Amniotic stem cell (primary cell): ENCODE data around the gene SLAMF6.

Experiments used
- DNase-seq: peaks from one replicate; lab custom pipeline; 2025; lab: John Stamatoyannopoulos, UW

SLAMF6 gene

DNA sequence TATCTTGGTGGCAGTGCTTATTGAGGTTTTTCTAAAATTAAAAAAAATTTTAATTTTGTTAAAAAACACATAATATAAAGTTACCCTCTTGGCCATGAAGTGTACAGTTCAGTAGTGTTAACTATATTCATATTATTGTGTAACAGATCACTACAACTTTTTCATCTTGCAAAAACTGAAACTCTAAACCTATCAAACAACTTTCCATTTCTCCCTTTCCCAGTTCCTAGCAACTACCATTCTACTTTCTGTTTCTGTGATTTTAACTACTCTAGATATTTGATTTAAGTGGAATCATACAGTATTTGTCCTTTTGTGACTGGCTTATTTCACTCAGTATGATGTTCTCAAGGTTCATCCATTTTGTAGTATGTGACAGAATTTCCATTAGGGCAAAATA is 55.5 kb downstream of the SLAMF6 start:
- no peak for DNase-seq

DNA sequence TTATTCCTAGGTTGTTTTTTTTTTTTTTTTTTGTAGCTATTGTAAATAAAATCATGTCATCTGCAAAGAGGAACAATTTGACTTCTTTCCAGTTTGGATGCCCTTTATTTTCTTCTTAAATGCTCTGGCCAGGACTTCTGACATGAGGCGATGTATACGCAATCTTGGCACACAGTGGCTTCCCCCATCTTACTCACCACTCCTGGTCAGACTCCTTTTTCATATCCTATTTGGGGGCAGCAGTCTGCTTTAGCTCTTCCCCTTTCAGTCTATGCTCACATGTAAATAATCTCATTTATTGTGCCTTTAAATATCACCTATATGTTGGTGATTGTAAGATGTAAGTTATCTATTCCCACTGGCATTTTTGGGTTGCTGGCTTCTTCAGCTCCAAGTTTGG is 56.1 kb downstream of the SLAMF6 start:
- no peak for DNase-seq

DNA sequence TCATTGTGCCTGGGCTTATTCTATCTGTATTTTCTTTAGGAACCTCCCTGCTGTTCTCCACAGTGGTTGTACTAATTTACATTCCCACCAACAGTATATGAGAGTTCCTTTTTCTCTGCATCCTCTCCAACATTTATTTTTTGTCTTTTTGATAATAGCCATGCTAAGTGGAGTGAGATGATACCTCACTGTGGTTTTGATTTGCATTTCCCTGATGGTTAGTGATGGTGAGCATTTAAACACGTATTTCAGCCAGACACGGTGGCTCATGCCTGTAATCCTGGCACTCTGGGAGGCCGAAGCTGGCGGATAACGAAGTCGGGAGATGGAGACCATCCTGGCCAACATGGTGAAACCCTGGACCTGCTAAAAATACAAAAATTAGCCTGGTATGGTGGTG is 57.9 kb downstream of the SLAMF6 start:
- DNase-seq = no peak

DNA sequence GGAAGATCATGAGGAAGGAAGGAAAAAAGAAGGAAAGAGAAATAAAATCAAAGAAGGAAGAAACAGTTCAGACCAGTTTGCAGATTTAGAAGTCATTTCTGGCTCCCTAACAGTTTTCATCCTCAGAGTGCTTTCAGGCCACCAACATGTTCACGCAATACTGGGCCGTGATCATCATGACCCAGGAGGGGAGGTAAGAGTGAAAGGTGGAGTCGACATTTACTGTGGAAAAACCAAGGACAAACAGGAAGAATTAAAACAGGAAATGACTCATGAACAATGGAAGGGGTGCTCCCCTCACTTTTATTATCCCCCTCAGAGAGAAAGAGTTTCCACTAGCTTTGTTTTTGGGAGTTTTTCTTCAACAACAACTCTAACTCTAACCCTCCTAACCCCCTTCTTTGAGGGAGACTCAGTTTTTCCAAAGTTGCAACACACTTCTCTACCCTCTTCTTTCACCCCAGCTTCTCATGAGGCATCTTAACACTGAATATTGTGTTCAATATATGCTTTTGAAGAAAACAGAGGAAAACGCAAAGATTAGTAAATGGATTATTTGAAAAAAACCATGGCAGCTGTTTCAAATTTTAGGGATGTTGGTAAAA is 62.3 kb downstream of the SLAMF6 start:
- DNase-seq = no peak

DNA sequence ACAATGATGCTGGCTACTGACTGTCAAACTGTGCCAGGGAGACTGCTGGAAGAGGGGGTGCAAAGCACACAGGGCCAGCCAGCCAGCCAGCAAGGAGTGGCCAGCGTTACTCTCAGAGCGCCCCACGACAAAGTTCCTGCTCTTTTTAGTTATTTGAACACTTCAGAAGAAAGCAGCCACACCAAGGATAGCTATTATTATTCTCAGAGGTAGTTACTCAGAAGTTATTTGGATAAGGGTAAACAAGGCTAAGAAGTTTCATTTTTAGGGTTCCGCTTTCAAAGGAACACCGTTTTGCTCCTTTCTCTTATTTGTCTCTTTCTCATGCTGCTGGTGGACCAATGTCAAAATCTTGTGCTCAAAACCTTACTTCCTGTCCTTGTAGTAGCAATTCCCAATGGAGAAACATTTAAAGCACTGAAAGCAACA is 62.8 kb downstream of the SLAMF6 start:
- no peak for DNase-seq

DNA sequence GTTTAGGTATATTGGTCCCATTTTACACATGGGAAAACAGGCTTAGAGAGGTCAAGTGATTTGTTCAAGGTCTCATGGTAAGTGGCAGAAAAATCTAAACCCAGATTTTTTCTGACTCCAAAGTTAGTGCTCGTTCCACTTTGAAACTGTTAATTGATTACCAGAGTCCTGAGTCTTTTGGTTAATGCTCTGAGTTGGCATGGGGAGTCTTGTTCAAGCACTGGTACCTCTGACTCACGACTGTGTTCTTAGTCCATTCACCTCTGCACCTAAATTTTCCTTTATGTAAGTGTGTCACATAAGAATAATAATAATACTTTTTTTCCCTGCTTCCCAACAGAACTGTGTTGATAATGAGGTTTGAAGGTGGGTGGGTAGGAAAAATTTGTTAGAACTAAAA is 63.4 kb downstream of the SLAMF6 start:
- DNase-seq = no peak

DNA sequence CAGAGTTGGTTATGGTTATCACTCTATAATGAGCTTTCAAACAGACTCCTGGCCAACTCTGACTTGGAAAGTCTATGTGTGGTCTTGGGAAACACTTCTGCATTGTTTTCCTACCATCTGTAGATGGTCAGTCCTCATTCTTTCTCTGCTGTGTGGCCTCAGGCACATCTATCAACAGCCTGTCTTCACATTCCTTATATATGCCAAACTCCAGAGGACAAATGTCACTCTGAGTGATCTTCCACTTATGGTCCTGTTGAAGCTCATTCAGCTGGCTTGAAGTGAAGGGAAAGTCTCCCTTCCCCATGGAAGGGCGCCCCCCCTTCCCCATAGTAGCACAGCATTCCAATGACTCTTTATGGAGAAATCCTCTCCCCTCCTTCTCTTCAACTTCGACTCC is 64.0 kb downstream of the SLAMF6 start:
- DNase-seq = no peak

DNA sequence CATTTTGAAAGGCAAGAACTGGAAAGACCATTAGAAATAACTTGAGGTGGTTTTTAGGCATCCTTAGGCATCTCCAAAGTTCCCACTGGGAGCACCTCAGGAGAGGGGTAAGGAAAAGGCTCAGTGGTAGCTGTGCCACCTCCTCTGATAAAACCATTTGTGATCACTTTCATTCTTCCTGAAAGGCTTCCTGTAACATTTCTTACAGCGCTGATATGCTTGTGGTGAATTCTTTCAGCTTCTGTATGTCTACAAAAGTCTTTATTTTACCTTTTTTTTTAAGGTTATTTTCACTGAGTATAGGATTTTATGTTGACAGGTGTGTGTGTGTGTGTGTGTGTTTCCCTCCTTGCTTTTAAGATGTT is 67.9 kb downstream of the SLAMF6 start:
- no peak for DNase-seq

DNA sequence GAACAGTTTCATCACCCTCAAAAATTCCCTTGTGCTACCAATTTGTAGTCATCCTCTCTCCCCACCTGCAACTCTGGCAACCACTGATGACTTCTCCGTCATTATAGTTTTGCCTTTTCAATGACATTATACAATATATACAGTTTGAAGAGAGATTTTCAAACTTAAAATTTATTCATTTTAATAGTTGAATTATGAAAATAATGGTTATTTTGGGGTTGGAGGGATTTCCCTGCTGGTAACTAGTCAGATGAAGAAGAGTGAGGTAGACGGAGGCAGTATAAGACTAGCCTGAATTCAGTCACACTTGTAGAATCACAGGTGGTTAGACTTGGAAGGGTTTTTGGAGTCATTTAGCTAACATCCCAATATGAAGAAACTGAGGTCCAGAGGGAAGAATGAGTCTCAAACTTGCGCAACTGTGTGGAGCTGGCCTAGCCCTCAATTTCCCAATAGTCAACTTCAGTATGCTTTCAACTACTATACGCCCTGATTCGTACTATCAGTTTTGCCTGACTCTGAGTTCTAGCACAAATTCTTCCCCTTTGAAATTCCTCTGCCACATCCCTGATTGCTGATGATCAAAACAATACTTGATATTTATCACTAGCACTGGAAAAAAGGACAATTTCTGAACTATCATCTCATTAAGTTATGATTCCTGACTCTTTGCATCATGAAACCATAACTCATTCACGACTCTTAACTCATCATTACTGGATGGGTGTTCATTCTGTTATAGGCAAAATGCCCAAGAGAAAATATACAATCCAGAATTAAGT is 68.5 kb downstream of the SLAMF6 start:
- DNase-seq = no peak

DNA sequence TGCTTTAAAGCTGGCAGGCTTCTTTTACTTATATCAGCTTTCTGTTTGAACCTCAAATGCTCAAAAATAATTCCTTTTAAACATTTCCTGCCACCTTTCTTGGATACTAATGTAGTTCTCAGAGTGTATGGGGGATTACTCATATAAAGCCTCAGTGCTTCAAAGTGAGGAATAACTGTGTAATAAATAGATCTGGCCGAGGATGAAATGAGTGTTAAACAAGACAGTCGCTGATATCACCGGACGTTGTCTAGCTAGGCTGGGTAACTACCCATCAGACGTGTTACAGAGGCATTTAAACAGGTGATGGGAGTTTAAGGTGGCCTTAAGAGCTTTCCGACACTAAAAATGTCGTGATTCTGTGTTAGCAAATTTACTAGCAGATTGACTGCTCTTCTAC is 69.6 kb downstream of the SLAMF6 start:
- no peak for DNase-seq

DNA sequence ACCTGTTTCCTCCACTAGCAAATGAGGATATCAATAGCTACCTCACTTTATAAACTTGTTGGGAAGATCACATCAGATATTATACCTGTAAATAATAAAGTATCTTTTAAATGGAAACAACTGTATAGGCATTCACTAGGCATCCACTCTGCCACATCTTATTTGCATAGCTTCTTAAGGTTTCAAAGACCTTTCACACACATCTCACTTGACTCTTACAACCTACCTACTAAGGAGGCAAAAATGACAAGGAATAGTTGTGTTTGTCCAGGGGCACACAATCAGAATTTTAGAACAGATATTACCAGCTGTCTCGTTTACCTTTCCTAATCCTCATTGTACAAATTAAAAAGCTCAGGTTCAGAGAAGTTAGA is 71.2 kb downstream of the SLAMF6 start:
- DNase-seq = no peak

DNA sequence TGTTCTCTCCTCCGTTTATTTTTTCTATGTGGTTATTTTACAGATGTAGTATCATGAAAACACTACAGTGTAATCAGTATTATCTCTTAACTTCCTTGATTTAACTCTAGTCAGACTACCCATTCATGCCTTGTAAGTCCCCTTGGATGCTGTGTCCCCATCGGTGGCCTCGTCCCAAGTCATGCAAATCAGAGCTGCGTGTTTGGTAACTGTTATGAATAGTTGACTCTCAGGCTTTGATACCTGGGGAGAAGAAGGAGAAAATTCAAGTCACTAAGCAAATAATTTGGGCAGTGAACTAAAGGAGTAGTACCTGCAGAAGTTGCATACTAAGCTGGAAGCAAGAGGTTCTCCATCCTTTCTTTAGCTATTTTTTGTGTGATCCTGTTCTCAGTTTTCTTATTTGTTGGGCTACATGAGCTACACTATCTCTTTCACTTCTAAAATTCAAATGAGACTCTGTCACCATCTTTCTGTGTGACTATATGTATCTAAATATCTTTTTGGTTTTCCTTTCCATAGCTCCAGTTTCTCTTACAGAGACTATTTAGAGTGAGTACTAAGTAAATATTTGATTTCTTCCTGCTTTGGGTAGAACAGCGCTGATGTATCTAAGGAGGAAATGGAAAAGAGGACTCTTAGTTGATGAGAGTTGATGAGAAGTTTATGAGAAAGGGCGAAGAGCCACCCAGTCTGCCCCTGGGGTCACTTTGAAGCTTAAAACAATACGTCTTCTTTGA is 71.8 kb downstream of the SLAMF6 start:
- DNase-seq = no peak

DNA sequence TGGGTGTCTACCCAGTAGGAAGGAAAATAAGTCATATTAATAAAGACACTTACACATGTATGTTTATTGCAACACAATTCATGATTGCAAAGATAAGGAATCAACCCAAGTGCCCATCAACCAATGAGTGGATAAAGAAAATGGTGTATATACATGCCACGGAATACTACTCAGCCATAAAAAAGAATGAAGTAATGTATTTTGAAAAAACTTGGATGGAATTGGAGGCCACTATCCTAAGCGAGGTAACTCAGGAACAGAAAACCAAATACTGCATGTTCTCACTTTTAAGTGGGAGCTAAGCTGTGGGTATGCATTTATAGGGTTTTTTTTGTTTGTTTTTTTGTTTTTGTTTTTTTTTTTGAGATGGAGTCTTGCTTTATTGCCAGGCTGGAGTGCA is 73.6 kb downstream of the SLAMF6 start:
- DNase-seq = no peak

DNA sequence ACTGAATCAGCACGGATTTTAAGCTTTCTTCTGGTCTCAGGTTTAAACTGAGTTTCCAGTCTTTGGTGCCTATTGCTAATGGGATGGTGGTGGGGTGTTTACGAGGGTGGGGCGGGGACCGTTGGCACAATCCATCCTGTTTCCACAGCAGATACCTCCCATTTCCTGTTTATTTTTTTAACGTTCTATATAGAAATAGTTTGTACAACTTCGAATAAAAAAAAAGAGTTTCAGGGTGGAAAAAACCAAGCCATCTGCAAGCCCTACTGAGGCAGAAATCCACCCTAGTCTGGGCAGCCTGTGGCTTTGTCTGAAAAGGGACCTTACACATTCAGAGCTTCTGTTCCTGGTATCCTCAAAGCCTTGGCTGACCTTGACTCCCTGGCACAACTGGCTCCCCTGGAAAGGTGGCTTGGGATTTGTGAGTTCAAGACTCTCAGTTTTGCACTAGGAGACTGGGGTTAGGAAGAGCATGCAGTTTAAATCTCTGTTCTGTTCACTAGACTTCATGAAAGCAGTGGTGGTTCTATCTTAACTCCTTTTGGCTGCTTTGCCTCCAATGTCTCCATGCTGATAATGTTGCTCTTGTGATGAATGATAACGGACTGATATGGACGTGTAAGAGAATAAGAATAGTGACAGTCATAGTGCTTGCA is 76.0 kb downstream of the SLAMF6 start:
- DNase-seq = no peak

DNA sequence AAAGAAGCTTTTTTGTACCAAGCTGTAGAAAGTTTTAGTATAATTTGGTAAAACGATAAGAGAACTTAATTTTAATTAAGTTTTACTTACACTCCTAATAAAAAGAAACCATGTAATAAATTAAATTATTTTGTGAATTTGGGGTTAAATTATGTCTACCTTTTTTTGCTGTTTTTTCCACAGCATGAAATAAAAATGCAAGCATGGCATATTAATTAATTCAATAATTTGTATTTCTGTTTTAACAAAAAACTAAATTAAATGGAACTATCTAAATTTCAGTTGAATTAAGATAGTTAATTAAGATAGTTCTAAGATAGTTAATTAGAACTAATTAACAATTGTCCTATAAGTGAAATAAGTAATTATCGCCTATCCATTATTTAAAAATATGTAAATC is 83.3 kb downstream of the SLAMF6 start:
- DNase-seq = no peak

DNA sequence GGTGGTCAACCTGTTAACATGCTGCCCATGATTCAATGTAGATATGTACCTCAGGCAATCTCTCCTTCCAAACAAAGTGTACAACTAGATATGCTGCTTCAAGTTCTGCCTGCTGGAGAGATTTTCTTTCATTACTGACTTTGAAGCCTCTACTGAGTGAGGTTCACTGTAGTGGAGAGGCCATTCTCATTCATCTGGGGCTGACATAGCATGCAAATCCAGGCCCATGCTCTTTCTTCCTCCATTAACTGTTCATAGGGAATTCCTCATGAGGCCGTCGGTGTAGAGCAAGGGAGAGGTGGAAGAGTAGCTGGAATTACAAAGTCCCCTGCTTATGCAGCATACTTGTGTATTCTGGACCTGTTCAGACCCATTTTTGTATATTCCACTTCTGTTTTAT is 84.1 kb downstream of the SLAMF6 start:
- DNase-seq = no peak

DNA sequence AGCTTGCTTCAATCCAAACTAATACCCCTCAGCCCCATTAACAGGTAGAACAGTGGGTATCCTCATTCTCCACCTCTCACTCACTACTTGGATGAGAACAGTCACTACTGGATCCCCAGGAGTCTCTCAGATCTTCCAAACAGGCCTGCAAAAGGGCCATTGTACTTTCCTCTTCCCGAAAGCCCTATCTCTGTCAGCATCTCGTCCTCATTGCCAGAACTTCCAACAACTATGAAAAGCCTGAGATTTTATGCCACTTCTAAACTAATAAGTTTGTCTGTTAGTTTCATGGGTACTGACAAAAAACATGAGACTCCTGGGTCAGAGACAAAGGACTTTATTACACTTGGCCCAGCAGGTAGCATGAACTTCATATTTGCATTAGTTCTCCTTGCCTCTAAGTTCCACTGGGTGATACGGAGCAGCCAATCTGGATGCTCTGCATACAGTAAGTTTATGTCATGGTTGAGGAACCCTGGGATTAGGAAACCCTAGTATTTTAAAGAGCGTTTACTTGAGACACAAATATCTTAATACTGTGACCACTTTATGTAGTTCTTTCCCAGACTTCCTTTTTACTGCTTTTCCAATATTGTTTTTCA is 84.6 kb downstream of the SLAMF6 start:
- no peak for DNase-seq

DNA sequence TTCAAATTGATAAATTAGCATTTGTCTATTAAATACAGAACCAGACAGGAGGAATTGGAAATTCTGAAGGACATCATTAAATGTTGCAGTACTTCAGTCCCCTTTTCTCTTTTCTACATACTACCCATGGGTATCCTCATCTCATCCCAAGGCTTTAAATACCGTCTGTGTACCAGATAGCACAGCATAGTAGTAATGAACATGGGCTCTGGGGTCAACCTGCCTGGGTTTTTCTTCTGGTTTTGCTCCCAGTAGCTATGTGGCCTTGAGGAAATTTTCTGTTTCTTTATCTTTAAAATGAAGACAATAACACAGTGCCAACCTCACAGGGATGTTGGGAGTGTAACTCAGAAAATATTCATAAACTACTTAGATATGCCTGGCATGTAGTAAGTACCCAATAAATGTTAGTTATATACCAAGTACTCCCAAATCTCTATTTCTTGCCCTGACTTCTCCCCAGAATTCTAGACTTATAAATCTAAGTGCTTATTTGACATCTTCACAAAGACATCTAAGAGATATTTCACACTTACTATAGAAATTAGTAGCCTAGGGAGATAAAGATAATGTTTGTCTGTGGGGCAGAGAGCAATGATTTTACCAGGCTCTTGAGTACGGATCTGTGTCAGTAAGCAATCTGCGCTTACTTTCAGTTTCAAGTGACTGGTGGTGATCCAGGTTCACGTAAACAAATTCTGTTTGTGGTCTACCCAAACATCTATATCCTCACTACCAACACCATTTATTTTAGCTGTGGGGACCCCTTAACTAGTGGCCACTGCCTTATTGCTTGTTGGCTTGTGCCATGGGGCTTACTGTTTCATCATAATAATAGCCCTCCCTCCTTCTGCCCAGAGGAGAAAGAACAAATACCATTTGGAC is 85.4 kb downstream of the SLAMF6 start:
- no peak for DNase-seq

DNA sequence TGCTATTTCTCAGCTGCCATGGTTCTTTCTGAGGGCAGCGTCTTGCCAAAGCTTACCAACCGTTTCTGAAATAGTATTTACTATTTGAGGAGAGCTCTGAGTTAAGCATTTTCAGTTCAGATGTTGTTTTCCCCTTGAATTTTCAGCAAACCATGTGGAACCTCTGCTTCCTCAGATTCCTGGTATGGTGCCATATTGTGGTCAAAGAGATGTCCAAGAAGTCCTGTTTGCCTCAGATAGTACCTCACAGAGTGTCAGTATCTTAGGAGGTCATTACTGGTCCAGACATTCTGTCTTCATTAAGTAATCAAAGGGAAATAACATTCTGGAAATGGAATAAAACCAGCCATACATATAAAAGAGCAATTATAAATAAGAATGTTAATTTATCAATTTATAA is 86.1 kb downstream of the SLAMF6 start:
- DNase-seq = no peak
